ENCODE measurements around the gene SFRP2. TPM values are rescaled to one million over a fixed set of nuclear protein-coding genes. Genes with fewer than 3 reads are reported as not detected.

The SFRP2 gene
- total RNA-seq, 2 donors from 2014 or later: 1.4 to 1.5 TPM

GRCh38 chr4:153808175-153808574 is 19.3 kb upstream of the SFRP2 start:
- DNase-seq (ENCODE audit: low spot score): no peak
- Histone ChIP-seq H3K9me3 (no peaks in the 10 kb centered on the region), H3K36me3 (no peaks in the 10 kb centered on the region), H3K27ac (no peak overlapping the region), H3K27me3 (no peaks in the 10 kb centered on the region), H3K4me3 (no peak overlapping the region), H3K4me1 (no peaks in the 10 kb centered on the region)
- TF ChIP-seq CTCF (IDR thresholded peaks at IDR 0.05): no peak

GRCh38 chr4:153806073-153806472 is 17.2 kb upstream of the SFRP2 start:
- Histone ChIP-seq H3K9me3 (no peaks in the 10 kb centered on the region), H3K36me3 (no peaks in the 10 kb centered on the region), H3K27ac (no peak overlapping the region), H3K4me1 (no peaks in the 10 kb centered on the region), H3K4me3 (no peak overlapping the region), H3K27me3 (no peaks in the 10 kb centered on the region)
- no peak for TF ChIP-seq CTCF (IDR thresholded peaks at IDR 0.05)
- no peak for DNase-seq (ENCODE audit: low spot score)

GRCh38 chr4:153804722-153805121 is 15.8 kb upstream of the SFRP2 start:
- no peak overlapping the region for H3K4me3 ChIP-seq
- H3K27ac ChIP-seq: no peak overlapping the region
- no peaks in the 10 kb centered on the region for H3K36me3 ChIP-seq
- TF ChIP-seq CTCF (IDR thresholded peaks at IDR 0.05): no peak
- H3K4me1 ChIP-seq: no peaks in the 10 kb centered on the region
- no peaks in the 10 kb centered on the region for H3K27me3 ChIP-seq
- DNase-seq (ENCODE audit: low spot score): no peak
- H3K9me3 ChIP-seq: no peaks in the 10 kb centered on the region

- no peak for TF ChIP-seq CTCF (IDR thresholded peaks at IDR 0.05)
- Histone ChIP-seq H3K36me3 (no peaks in the 10 kb centered on the region), H3K27me3 (no peaks in the 10 kb centered on the region), H3K4me3 (no peak overlapping the region), H3K27ac (no peak overlapping the region), H3K9me3 (no peaks in the 10 kb centered on the region), H3K4me1 (no peaks in the 10 kb centered on the region)
- DNase-seq (ENCODE audit: low spot score): no peak
Measured at GRCh38 chr4:153799694-153800074, 10.8 kb upstream of the SFRP2 start.

- no peak for TF ChIP-seq CTCF (IDR thresholded peaks at IDR 0.05)
- no peak for DNase-seq (ENCODE audit: low spot score)
- no peak overlapping the region for H3K27ac ChIP-seq
- H3K36me3 ChIP-seq: no peaks in the 10 kb centered on the region
- H3K4me3 ChIP-seq: no peak overlapping the region
- no peaks in the 10 kb centered on the region for H3K27me3 ChIP-seq
- no peaks in the 10 kb centered on the region for H3K9me3 ChIP-seq
- no peaks in the 10 kb centered on the region for H3K4me1 ChIP-seq
Measured at GRCh38 chr4:153798901-153799693, 10.2 kb upstream of the SFRP2 start.

- H3K27me3 ChIP-seq: no peaks in the 10 kb centered on the region
- no peak overlapping the region for H3K4me3 ChIP-seq
- H3K27ac ChIP-seq: no peak overlapping the region
- no peaks in the 10 kb centered on the region for H3K36me3 ChIP-seq
- no peaks in the 10 kb centered on the region for H3K9me3 ChIP-seq
- no peak for DNase-seq (ENCODE audit: low spot score)
- TF ChIP-seq CTCF (IDR thresholded peaks at IDR 0.05): no peak
- H3K4me1 ChIP-seq: no peaks in the 10 kb centered on the region
Measured at GRCh38 chr4:153798420-153798819, 9.5 kb upstream of the SFRP2 start.
